GM19328 (cell line): ENCODE results near the gene SMARCAD1.

Experiments used
- ATAC-seq: cut with Tn5 transposase; IDR thresholded peaks from one replicate; pipeline ENCODE4 v1.9.1; 2021; ENCODE audit warnings: mild to moderate bottlenecking, moderate library complexity; ENCODE audit not compliant: unreplicated experiment

SMARCAD1 gene

GRCh38 chr4:94207469-94208224, at the start of gene SMARCAD1:
SMARCAD1 (plus strand) TSS chr4:94207865; CDS start chr4:94208395, 530 bp downstream.
- peak; percentile 93 for ATAC-seq

- ATAC-seq = no peak
These were observed 48.8 kb upstream of the SMARCAD1 start for GRCh38 chr4:94158883-94159282.

GRCh38 chr4:94159790-94160189, 47.9 kb upstream of the SMARCAD1 start:
- no peak for ATAC-seq

GRCh38 chr4:94160774-94161173, 46.9 kb upstream of the SMARCAD1 start:
- ATAC-seq = no peak

- ATAC-seq = no peak
These were observed 42.4 kb upstream of the SMARCAD1 start for GRCh38 chr4:94165256-94165655.

GRCh38 chr4:94168321-94168720, 39.3 kb upstream of the SMARCAD1 start:
- no peak for ATAC-seq

GRCh38 chr4:94169803-94170372, 37.8 kb upstream of the SMARCAD1 start:
- ATAC-seq = no peak

- ATAC-seq = no peak
These were observed 36.0 kb upstream of the SMARCAD1 start for GRCh38 chr4:94171616-94172015.

- ATAC-seq = no peak
These were observed 32.0 kb upstream of the SMARCAD1 start for GRCh38 chr4:94175553-94176261.

- no peak for ATAC-seq
These were observed 29.8 kb upstream of the SMARCAD1 start for GRCh38 chr4:94177822-94178221.

GRCh38 chr4:94181815-94182214, 25.9 kb upstream of the SMARCAD1 start:
- ATAC-seq = no peak

- ATAC-seq = no peak
These were observed 4.9 kb upstream of the SMARCAD1 start for GRCh38 chr4:94202769-94203168.

- ATAC-seq = no peak
These were observed 601 bp downstream of the SMARCAD1 start for GRCh38 chr4:94208266-94208665.

- no peak for ATAC-seq
These were observed 1.3 kb downstream of the SMARCAD1 start for GRCh38 chr4:94208918-94209317.

- ATAC-seq = no peak
These were observed 4.2 kb downstream of the SMARCAD1 start for GRCh38 chr4:94211861-94212260.

- no peak for ATAC-seq
These were observed 7.1 kb downstream of the SMARCAD1 start for GRCh38 chr4:94214703-94215319.

- no peak for ATAC-seq
These were observed 8.7 kb downstream of the SMARCAD1 start for GRCh38 chr4:94216394-94216793.

- ATAC-seq = no peak
These were observed 11.7 kb downstream of the SMARCAD1 start for GRCh38 chr4:94219402-94219801.

- ATAC-seq = no peak
These were observed 14.3 kb downstream of the SMARCAD1 start for GRCh38 chr4:94221916-94222315.

- ATAC-seq = no peak
These were observed 17.8 kb downstream of the SMARCAD1 start for GRCh38 chr4:94225449-94225848.

- ATAC-seq = no peak
These were observed 19.1 kb downstream of the SMARCAD1 start for GRCh38 chr4:94226763-94227162.
